Astrocyte (in vitro differentiated cells and primary cell): ENCODE results near the gene PRKAR1A.
"Not testable (repeated sequence)": the region's sequence is repeated elsewhere in the genome, so short reads cannot be mapped to it uniquely, and the experiment has no call there.

ENCODE experiments used
- CTCF ChIP-seq: IDR thresholded peaks from 2 replicates; pipeline ENCODE4 v1.5.1; 2011; ENCODE audit warnings: low read depth, mild to moderate bottlenecking, inconsistent platforms, low read length, moderate library complexity; ENCODE audit not compliant: insufficient read depth
- EZH2 ChIP-seq: IDR thresholded peaks from 2 replicates; pipeline ENCODE4 v1.6.1; 2012; ENCODE audit warnings: mild to moderate bottlenecking, low read length, inconsistent platforms; ENCODE audit not compliant: insufficient read depth

- not testable (repeated sequence) for TF ChIP-seq EZH2, CTCF
Measured at GRCh38 chr17:68492394-68493054, 19.7 kb upstream of the PRKAR1A start.
